Measurements from ENCODE around the gene KCNB1.

KCNB1 gene

DNA sequence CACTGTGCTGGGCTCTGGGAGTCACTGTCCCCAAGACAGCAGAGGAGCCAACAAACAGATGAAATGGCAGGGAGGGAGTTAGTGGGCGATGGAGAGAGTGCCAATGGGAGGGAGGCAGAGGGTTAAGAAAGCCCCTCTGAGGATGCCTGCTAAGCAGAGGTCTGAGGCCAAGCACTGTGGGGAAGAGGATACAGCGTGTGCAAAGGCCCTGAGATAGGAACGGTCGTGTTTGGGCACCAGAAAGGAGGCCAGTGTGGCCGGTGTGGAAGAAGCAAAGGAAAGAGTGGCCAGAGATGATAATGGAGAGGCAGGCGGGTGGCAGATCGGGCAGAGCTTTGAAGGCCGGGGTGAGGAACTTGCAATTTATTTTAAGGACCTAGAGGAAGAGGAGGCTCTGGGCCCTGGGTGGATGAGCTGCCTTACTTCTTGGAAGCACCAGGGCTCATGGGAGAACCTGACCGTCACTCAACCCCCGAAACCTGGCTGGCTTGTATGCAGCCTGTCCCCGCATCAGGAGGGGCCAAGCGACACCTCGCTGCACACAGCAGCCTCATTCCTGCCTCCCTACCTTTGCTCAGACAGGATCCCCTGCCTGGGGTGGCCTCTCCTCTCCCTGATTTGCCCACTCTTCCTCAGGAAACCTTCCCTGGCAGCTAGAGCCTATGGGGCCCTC, 73.0 kb downstream of the KCNB1 start:
- no peak for DNase-seq (ENCODE audit: low read depth in 3 of 3)

DNA sequence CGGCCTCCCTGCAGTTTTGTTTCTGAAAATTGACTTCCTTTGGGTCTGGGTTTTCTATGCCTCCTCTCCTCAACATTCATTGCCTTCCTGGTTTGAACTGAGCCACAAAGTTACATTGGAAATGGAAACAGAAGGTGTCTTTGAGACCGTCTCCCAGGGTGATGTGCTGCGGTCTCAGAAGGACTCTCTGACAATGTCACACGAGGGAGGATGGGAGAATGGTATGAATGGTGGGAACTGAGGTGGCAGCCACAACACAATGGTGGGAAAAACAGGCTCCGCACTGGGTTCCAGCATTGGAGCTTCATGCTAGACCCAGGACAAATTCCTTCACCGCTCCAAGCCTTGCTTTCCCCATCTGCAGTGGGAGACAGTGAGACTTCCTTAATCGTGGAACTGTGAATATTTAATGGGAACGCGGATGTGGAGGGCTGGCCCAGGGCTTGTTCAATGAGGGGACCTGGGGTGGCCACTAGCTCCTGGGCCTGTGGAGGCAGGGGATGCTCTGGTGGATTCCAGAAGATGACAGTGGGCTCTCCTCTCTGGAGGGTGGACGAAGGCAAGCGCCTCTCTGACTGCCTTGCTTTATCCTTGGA, 73.9 kb downstream of the KCNB1 start:
- DNase-seq (ENCODE audit: low read depth in 3 of 3) = no peak

DNA sequence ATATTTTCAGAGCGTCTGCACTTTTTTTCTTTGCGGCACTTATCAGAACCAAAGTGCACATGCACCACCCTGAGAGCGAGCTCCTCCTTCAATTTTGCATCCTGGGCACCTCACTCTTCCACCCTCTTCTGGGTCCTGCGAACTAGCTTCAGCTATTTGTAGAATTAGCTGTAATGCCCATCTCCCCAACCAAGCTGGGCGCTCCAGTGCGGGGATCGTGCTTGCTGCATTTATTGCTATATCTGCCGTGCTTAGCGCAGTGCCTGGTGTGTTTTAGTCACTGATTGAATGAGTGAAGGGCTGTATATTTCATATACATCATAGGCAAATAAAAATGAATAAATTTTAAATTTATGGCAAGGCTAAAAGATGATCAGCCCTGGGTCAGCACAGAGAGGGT, 75.8 kb downstream of the KCNB1 start:
- no peak for DNase-seq (ENCODE audit: low read depth in 3 of 3)

DNA sequence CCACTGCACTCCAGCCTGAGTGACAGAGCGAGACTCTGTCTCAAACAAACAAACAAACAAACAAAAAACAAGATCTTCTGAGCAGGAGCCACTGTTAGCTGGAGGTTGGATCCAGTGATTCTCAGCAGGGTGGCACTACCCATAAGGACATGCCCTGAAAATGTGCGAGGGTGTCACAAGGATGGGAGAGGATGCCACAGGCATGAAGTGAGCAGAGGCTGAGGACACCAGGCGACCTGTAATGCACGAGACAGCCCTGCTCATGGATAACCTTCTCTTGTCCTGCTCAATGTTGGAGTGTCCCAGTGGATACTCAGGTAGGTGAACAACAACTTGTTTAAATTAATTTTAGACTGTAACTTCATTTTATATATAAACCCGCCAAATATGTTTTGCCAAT, 76.8 kb downstream of the KCNB1 start:
- DNase-seq (ENCODE audit: low read depth in 3 of 3) = no peak

DNA sequence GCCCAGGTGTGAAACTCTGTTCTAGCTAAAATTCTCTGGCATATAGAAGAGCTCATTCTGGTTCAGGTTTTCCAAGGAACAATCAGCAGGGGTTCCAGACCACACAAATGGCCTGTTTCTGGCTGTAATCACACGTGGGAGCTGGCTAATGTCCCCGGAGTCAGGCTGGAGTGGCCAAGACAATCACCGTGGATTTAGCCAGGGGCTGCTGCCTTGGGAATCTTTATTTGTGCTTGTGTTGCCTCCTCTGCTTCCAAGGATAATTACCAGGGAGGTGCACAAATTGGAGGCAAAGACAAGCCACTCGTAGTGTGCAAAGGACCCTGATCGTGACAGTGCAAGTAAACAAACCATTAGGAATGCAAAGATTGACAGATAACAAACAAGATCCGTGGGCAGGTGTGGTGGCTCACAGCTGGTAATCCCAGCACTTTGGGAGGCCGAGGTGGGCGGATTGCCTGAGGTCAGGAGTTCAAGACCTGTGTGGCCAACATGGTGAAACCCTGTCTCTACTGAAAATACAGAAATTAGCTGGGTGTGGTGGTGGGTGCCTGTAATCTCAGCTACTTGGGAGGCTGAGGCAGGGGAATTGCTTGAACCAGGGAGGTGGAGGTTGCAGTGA, 77.3 kb downstream of the KCNB1 start:
- DNase-seq (ENCODE audit: low read depth in 3 of 3) = no peak

DNA sequence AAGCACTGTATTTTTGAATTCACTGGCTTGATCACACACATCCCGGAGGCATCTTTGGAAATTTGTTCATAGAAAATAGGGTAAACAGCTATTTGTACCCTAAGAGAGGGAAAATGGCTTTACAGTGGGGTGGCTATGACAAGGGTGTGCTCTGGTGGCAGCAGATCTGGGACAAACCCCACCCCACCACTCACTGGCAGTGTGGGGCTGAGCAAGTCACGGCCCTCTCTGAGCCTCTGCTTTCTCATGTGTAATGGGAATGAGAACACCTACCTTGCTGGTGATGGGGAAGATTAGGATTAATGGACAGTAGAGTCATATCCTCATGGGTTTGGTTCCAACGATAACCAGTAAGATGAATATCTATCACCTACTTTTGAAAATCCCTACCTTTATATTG, 78.0 kb downstream of the KCNB1 start:
- no peak for DNase-seq (ENCODE audit: low read depth in 3 of 3)

DNA sequence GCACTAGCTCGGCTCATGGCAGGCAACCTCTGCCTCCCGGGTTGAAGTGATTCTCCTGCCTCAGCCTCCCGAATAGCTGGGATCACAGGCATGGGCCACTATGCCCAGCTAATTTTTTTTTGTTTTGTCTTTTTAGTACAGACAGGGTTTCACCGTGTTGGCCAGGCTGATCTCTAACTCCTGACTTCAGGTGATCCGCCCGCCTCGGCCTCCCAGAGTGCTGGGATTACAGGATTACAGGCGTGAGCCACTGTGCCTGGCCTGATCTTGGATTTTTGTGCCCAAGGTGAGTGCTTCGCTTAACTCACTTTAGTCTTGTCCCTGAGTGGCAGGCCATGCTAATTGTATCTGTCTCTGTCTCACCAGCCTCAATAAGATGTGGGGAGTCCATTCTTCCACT, 78.6 kb downstream of the KCNB1 start:
- no peak for DNase-seq (ENCODE audit: low read depth in 3 of 3)

DNA sequence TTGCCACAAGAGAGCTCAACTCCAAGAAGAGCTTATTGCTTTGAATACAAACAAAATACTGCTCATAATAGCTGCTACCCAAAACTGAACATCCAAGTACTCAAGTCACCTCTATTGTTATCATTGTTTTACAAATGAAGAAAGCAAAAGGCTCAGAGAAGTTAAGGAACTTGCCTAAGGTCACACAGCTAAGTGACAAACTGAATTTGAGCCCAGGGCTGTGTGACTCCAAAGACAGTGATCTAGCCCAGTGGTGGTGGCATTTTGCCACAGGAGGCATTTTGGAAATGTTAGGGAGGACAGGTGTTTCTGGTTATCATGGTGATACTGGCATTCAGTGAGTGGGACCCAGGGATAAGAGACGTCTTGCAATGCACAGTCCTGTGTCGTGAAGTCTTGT, 79.5 kb downstream of the KCNB1 start:
- DNase-seq (ENCODE audit: low read depth in 3 of 3) = no peak

DNA sequence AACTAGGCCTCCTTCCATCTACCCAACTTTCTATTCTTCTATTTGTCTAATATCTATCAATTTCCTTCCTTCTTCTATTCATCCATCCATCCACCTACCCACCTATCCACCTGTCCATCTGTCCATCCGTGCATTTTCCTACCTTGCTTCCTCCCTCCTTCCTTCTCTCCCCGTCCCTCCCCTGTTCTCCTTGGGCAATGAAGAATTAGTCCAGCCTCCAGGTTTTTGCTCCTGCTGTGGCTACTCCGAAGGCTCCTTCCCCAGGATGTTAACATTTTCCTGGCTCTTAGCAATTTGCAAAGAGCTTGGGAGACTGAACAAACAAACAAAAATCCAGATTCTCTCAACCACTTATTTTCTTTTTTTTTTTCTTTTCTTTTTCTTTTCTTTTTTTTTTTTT, 81.6 kb downstream of the KCNB1 start:
- DNase-seq (ENCODE audit: low read depth in 3 of 3) = no peak

DNA sequence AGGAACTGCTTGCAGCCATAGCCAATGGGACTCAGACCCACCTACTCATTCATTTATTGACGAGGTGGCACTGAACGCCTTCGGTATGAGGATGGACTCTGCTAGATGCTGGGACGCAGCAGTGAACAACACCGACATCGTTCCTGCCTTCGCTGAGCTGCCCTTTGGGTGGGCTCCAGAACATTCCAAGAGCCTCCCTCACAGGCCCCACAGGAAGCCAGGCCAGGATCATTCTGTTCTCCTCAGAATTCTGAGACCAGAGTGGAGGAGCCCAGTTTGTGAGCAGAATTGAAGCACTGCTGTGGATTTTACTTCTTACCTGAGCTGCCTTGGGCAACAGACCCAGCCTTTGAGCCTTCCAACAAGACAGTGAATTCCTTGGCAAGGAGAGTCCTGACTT, 82.1 kb downstream of the KCNB1 start:
- no peak for DNase-seq (ENCODE audit: low read depth in 3 of 3)

DNA sequence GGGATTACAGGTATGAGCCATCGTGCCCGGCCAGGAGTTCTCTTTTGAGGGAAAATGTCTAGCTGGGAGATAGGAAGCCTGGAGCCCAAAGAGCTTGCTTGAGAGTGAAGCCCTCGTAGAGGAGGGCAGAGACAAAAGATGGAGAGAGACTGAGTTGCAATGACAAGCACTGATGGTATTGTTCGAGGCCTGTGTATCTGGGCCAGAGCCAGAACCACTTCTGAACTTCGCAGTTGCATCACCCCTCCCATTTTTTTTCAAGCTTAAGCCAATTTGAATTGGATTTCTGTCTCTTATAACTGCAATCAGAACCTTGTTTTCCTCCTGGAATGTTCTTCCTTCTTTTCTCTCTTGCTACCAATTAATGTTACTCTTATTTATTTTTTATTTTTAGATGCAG, 83.1 kb downstream of the KCNB1 start:
- DNase-seq (ENCODE audit: low read depth in 3 of 3) = no peak

DNA sequence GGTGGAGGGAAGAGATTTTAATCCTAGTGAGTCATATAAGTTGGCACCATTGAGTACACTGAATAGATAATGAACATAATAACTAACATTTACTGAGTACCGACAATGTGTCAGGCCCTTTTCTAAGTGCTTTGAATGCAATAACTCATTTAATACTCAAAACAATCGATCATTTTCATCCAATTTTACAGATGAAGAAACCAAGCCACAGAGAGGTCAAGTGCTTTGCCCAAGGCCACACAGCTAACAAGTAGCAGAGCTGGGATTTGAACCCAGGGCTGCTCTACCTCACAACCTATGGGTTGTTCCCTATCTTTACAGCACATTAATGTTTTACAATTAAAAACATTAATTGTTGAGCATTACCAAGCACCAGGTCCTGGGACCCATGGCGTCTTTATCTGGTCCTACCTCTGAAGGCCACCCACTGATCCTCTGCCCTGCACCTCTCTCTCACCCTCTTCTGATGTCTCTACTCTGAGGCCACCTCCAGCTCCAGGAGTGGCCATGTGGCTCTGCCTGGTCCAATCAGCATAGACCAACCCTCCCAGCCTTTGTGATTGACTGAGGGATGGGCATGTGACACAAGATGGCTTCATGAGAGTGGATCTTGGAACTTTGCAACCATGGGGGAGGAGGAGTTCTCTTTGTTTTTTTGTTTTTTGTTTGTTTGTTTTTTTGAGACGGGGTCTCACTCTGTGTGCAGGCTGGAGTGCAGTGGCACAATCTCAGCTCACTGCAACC, 83.9 kb downstream of the KCNB1 start:
- no peak for DNase-seq (ENCODE audit: low read depth in 3 of 3)

DNA sequence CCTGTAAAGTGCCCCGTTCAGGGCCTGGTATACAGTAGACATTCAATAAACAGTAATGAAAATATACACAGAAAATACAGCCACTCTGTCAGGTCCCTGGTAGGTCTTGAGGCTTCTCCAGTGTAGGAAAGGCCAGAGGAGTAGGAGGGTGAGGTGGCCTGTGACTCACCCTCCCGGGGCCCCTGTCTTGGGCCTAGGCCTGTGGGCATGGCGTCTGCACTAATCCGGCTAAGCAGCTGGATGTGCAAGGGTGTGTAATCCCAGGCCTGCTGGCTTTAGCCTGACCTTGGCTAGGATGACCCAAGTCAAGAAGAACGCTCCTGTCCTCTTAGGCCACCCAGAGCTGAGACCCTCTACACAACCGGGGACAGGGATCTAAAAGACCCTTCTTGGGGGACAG, 84.9 kb downstream of the KCNB1 start:
- no peak for DNase-seq (ENCODE audit: low read depth in 3 of 3)

DNA sequence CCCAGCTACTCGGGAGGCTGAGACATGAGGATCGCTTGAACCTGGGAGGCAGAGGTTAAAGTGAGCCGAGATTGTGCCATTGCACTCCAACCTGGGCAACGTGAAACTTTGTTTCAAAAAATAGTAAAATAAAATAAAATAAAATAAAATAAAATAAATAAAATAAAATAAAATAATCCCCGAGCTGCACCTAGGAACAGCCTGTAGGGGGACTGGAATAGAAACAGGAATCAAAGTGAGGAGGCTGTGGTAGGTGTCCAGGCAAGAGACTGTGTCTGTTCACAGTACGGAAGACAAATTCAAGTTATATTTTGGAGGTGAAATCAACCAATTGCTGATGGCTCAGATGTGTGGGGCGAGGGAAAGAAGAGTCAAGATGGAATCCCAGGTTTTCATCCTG, 86.2 kb downstream of the KCNB1 start:
- no peak for DNase-seq (ENCODE audit: low read depth in 3 of 3)

DNA sequence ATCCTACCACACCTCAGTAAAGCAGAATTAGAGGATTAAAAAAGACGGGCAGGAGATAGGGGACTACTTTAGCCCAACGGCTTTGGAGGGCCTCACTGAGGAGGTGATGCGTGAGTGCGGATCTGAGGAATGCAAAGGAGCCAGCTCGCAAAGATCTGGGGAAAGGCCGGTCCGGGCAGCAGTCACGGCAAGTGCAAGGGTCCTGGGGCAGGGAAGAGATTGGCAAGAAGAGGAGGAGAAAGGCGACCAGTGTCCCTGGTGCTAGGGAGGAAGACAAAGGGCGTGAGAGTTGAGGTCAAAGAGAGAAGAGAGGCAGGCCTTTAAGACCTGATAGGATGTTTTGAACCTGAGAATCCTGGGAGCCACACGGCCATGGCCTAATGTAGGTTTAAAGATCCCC, 86.8 kb downstream of the KCNB1 start:
- no peak for DNase-seq (ENCODE audit: low read depth in 3 of 3)

DNA sequence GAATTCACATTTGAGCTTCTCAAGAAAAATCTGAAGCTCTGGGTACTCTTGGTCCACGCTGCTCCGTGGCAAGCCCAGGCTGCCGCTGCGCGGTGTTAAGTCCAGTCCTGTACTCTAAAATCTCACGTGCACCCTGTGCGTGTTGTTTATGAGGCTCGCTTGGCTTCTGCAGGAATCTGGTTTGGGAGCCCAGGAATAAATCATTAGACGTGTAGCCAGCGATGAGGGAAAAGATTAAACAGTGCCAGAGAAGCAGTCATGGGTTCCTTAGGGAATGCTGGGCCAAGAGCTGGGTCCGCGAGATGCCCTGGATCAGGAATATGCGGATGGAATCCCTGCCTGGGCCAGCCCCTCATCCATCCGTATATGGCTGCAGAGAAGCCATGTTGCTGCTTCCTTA, 87.3 kb downstream of the KCNB1 start:
- DNase-seq (ENCODE audit: low read depth in 3 of 3) = no peak

DNA sequence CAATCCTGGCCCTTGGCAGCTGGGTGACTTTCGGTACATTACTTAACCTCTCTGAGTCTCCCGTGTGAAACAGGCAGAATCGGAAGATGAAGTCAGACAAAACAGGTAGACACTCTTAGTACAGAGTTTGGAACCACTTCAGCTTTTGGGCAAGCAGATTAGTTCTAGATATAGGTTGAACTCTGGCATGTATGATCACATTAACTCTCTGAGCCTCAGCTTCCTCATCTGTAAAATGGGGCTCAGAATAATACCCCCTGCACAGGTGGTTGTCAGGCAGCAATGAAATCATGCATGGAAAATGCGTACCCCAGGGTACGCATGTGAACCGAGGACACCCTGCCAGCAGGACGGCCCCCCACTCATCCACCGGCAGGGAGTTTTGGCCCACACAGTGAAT, 87.7 kb downstream of the KCNB1 start:
- DNase-seq (ENCODE audit: low read depth in 3 of 3) = no peak

DNA sequence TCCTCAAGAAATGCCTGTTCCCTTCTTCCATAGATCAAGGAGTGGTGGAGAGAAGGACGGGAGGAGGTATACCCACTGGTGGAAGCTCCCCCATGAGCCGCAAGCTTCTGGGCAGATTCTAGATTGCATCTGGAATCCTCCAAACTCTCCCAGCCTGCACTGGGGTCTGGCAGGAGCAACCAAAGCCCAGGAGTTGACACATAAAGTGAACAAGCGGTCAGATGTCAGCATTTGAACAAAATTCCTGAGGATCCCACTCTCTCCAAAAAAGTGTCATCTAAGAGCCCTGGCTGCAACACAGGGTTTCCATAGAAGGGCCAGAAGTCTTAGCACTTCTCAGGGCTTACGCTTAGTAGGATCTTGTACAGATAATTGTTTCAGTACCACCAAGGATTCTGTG, 88.2 kb downstream of the KCNB1 start:
- no peak for DNase-seq (ENCODE audit: low read depth in 3 of 3)

DNA sequence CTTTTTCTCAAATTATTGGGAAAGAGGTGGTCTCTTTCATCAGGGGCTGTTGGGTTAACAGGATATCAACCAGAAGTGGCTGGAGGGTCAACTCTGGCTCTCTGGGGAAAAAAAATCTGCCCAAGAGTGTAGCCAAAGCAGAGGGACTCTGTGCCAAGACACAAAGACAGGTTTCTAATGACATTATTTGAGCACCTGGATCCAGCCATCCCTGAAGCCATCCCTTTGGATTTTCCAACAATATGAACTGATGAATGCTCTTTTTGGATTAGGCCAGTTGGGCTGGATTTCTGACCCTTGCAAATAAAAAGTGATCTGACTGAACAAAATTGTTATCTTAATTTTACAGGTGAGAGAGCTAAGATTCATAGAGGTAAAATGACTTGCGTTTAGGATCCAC, 88.7 kb downstream of the KCNB1 start:
- DNase-seq (ENCODE audit: low read depth in 3 of 3) = no peak

DNA sequence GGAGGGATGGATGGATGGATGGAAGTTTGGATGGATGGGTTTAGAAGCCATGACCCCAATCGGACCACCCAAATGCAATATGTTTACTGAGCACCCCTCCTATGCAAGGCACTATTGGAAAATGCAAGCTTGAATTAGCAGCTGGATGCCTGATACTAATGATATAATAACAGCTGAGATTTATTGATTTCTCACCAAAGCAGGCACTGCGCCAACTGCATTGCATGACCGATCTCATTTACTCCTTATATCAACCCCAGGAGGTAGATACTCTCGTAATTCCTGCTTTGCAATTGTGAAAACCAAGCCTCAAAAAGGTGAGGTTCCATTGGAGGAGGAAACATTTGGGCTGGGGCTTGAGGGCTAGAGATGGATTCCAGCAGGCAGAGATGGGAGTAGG, 89.7 kb downstream of the KCNB1 start:
- no peak for DNase-seq (ENCODE audit: low read depth in 3 of 3)

DNA sequence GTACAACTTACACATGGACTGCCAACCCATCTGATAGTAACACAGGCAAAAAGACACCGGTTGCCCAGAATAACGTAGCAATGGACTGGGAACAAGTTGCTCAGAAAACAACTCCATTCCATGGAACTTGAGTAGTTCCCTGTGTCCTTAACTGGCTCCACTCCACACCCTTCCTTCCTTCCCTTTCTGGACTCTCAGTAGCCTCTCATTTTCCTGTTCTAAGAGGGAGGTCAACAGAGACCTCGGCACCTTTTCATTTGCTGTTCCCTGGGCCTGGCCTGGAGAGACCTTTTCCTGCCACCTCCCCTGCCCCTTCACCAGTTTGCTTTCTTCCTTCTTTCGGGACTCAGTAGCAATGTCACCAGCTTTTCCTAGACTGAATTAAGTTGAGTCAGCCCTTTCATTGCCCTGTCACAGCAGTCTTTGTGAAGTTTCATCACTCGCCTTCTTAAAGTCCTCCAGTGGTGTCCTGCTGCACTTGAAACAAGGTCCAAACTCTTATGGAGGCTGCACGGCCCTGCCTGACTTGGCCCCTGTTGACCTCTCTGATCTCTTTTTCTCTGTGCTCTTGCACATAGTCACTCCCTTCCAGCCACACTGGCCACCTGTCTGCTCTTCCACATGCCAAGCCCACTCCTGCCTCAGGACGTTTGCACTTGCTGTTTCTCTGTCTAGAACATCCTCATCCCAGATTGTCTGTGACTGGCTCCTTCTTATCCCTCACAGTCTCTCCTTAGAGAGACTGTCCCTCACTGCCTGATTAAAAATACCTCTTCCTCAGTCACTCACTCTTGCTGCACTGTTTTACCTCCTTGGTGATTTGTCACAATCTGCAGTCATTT, 90.8 kb downstream of the KCNB1 start:
- DNase-seq (ENCODE audit: low read depth in 3 of 3) = no peak

DNA sequence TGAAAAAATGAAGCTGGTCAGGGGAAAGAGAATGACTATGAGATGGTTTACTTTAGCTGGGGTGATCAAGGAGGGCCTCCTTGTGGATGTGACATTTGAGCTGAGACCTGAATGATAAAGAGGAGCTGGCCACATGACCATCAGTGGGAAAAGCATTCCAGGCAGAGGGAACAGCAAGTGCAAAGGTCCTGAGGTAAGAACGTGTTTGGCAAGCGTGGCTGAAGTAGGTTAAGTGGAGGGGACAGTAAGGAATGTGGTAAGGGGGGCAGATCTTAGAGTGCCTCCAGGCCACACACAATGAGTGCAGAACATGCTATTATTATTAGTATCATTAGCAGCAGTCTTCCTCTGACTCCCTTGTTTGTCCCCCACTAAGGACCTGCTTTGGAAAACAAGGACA, 92.6 kb downstream of the KCNB1 start:
- DNase-seq (ENCODE audit: low read depth in 3 of 3) = no peak
